Activated CD8-positive, alpha-beta memory T cell treated with anti-CD3 and anti-CD28 coated beads, Interleukin-2, amount 50 U/mL, for 1 hour (primary cell): ENCODE results near the gene CETN1.
A peak's percentile ranks its signal among the peaks of the same experiment; 100 is the strongest.

ENCODE experiments used
- DNase-seq: peaks from one replicate; pipeline ENCODE4 v3.0.0-alpha.2; 2020; ENCODE audit errors: extremely low read depth

Gene CETN1

GRCh38 chr18:576924-577323 lies 3.3 kb upstream of the CETN1 start:
- no peak for DNase-seq

- no peak for DNase-seq
These were observed 2.4 kb upstream of the CETN1 start for GRCh38 chr18:577643-578375.

GRCh38 chr18:579238-579637 lies 942 bp upstream of the CETN1 start:
- DNase-seq = no peak

GRCh38 chr18:581096-581495 lies 916 bp downstream of the CETN1 start:
- no peak for DNase-seq

- no peak for DNase-seq
These were observed 2.3 kb downstream of the CETN1 start for GRCh38 chr18:582465-582864.

- no peak for DNase-seq
These were observed 14.9 kb downstream of the CETN1 start for GRCh38 chr18:595068-595467.

GRCh38 chr18:595571-595970 lies 15.4 kb downstream of the CETN1 start:
- no peak for DNase-seq

GRCh38 chr18:596288-596881 lies 16.2 kb downstream of the CETN1 start:
- peak; percentile 13 for DNase-seq

- DNase-seq = no peak
These were observed 18.0 kb downstream of the CETN1 start for GRCh38 chr18:598124-598589.

- no peak for DNase-seq
These were observed 19.9 kb downstream of the CETN1 start for GRCh38 chr18:600107-600506.

GRCh38 chr18:604771-605170 lies 24.6 kb downstream of the CETN1 start:
- DNase-seq = no peak

GRCh38 chr18:607930-608329 lies 27.8 kb downstream of the CETN1 start:
- DNase-seq = no peak

- no peak for DNase-seq
These were observed 30.2 kb downstream of the CETN1 start for GRCh38 chr18:610214-610928.

GRCh38 chr18:612156-612555 lies 32.0 kb downstream of the CETN1 start:
- DNase-seq = no peak

- DNase-seq = no peak
These were observed 34.0 kb downstream of the CETN1 start for GRCh38 chr18:614193-614592.

- no peak for DNase-seq
These were observed 34.9 kb downstream of the CETN1 start for GRCh38 chr18:615092-615521.

- no peak for DNase-seq
These were observed 35.6 kb downstream of the CETN1 start for GRCh38 chr18:615773-616172.

GRCh38 chr18:616380-616995 lies 36.3 kb downstream of the CETN1 start:
- DNase-seq = no peak

- no peak for DNase-seq
These were observed 37.9 kb downstream of the CETN1 start for GRCh38 chr18:617970-618504.

GRCh38 chr18:618618-619017 lies 38.4 kb downstream of the CETN1 start:
- DNase-seq = no peak

GRCh38 chr18:621291-622043 lies 41.3 kb downstream of the CETN1 start:
- DNase-seq = no peak
